Osteoblast (primary cell): ENCODE results near the gene SYT11. TPM values are rescaled to one million over a fixed set of nuclear protein-coding genes. Genes with fewer than 3 reads are reported as not detected.
A peak's percentile ranks its signal among the peaks of the same experiment; 100 is the strongest.

Source experiments
- DNase-seq: peaks from one replicate; pipeline ENCODE4 v3.0.0; 2011; ENCODE audit warnings: low spot score, mixed read lengths; ENCODE audit not compliant: insufficient read length; ENCODE audit errors: missing footprints
- H2AFZ ChIP-seq: 2 replicates; pipeline ENCODE4 v1.6.0; 2011; ENCODE audit warnings: mild to moderate bottlenecking, low read length
- H3K27ac ChIP-seq: 2 replicates; pipeline ENCODE4 v1.5.1; 2011; ENCODE audit warnings: mild to moderate bottlenecking, low read depth, low read length, moderate library complexity
- H3K27me3 ChIP-seq: 2 replicates; pipeline ENCODE4 v1.6.0; 2012; ENCODE audit warnings: mild to moderate bottlenecking, control low read depth, inconsistent platforms, low read length, moderate library complexity; ENCODE audit not compliant: insufficient read depth
- H3K36me3 ChIP-seq: 2 replicates; pipeline ENCODE4 v1.5.1; 2011; ENCODE audit warnings: mild to moderate bottlenecking, low read length, control low read depth, moderate library complexity; ENCODE audit not compliant: insufficient read depth
- H3K4me1 ChIP-seq: 2 replicates; pipeline ENCODE4 v1.5.1; 2011; ENCODE audit warnings: mild to moderate bottlenecking, low read length, control low read depth, moderate library complexity; ENCODE audit not compliant: insufficient read depth
- H3K4me2 ChIP-seq: 2 replicates; pipeline ENCODE4 v1.6.0; 2011; ENCODE audit warnings: mild to moderate bottlenecking, low read length; ENCODE audit not compliant: insufficient read depth
- H3K4me3 ChIP-seq: fragments of 200-600 bp; sonication (generic); 3 replicates; pipeline ENCODE4 v1.5.1; 2012; ENCODE audit warnings: mild to moderate bottlenecking, low read length, inconsistent platforms; ENCODE audit not compliant: insufficient read depth
- H3K79me2 ChIP-seq: 2 replicates; pipeline ENCODE4 v1.6.0; 2012; ENCODE audit warnings: mild to moderate bottlenecking, low read length, control low read depth, inconsistent platforms; ENCODE audit not compliant: insufficient read depth
- H3K9me3 ChIP-seq: 2 replicates; pipeline ENCODE4 v1.5.1; 2011; ENCODE audit warnings: low read depth, low read length, control low read depth
- H4K20me1 ChIP-seq: 2 replicates; pipeline ENCODE4 v1.6.0; 2012; ENCODE audit warnings: mild to moderate bottlenecking, low read length, control low read depth; ENCODE audit not compliant: insufficient read depth
- CTCF ChIP-seq: IDR thresholded peaks from 2 replicates; pipeline ENCODE4 v1.5.1; 2011; ENCODE audit warnings: mild to moderate bottlenecking, low read depth, low read length, moderate library complexity; ENCODE audit errors: extremely low read depth
- total RNA-seq: library from RNA; depleted of rRNA; stranded (reverse); fragments of >200 nt; gene quantifications from 2 replicates; pipeline ENCODE4 v1.2.3, GENCODE V29; 2012

The SYT11 gene
- total RNA-seq, 1 donor, result 33.3 TPM

GRCh38 chr1:155910621-155911121 lies 51.3 kb downstream of the SYT11 start:
- peaks cover 75% of the 10 kb centered on the region for H3K36me3 ChIP-seq
- peaks cover 37% of the 10 kb centered on the region for H3K4me1 ChIP-seq

GRCh38 chr1:155911156-155912055 lies 52.0 kb downstream of the SYT11 start, which contains the start of gene RIT1:
RIT1 (minus strand) TSS chr1:155911349; CDS start chr1:155910761, 588 bp downstream.
- no peak for TF ChIP-seq CTCF
- no peaks in the 10 kb centered on the region for H4K20me1 ChIP-seq
- peak within 1 kb of the TSS; percentile 81 for H3K27ac ChIP-seq
- H2AFZ ChIP-seq, result peak within 1 kb of the TSS; percentile 56
- DNase-seq, result peak; percentile 93
- no peaks in the 10 kb centered on the region for H3K9me3 ChIP-seq
- H3K4me1 ChIP-seq, result peaks cover 37% of the 10 kb centered on the region
- peaks cover 75% of the 10 kb centered on the region for H3K36me3 ChIP-seq
- H3K27me3 ChIP-seq, result no peaks in the 10 kb centered on the region
- peak within 1 kb of the TSS; percentile 90 for H3K4me3 ChIP-seq
- H3K79me2 ChIP-seq, result peaks cover 38% of the 10 kb centered on the region
- H3K4me2 ChIP-seq, result peak within 1 kb of the TSS; percentile 97

More at GRCh38 chr1:155910621-155911121, 51.3 kb downstream of the SYT11 start:
- peak overlapping the region; percentile 97 for H3K4me2 ChIP-seq
- peaks cover 41% of the 10 kb centered on the region for H3K79me2 ChIP-seq
- H3K27me3 ChIP-seq, result no peaks in the 10 kb centered on the region
- no peaks in the 10 kb centered on the region for H3K9me3 ChIP-seq
- H2AFZ ChIP-seq, result peak overlapping the region; percentile 56
- peak overlapping the region; percentile 81 for H3K27ac ChIP-seq
- no peaks in the 10 kb centered on the region for H4K20me1 ChIP-seq
- DNase-seq, result peak; percentile 79
- peak; percentile 20 for TF ChIP-seq CTCF
- H3K4me3 ChIP-seq, result peak overlapping the region; percentile 90

GRCh38 chr1:155912056-155912536 lies 52.7 kb downstream of the SYT11 start:
- Histone ChIP-seq H3K4me3 (no peak overlapping the region), H4K20me1 (no peaks in the 10 kb centered on the region), H3K27ac (peak overlapping the region; percentile 81), H3K36me3 (peaks cover 75% of the 10 kb centered on the region), H2AFZ (no peak overlapping the region), H3K4me1 (peaks cover 37% of the 10 kb centered on the region), H3K9me3 (no peaks in the 10 kb centered on the region), H3K4me2 (peak overlapping the region; percentile 97), H3K27me3 (no peaks in the 10 kb centered on the region), H3K79me2 (peaks cover 33% of the 10 kb centered on the region)
- DNase-seq, result no peak
- TF ChIP-seq CTCF, result no peak
